ENCODE measurements around the gene ASTN2. TPM values are rescaled to one million over a fixed set of nuclear protein-coding genes. Genes with fewer than 3 reads are reported as not detected.
"Not testable (repeated sequence)": the region's sequence is repeated elsewhere in the genome, so short reads cannot be mapped to it uniquely, and the experiment has no call there.

The ASTN2 gene
- total RNA-seq, 4 donors from 2014 or later, result 3.0 to 7.0 (median 5.2) TPM

DNA sequence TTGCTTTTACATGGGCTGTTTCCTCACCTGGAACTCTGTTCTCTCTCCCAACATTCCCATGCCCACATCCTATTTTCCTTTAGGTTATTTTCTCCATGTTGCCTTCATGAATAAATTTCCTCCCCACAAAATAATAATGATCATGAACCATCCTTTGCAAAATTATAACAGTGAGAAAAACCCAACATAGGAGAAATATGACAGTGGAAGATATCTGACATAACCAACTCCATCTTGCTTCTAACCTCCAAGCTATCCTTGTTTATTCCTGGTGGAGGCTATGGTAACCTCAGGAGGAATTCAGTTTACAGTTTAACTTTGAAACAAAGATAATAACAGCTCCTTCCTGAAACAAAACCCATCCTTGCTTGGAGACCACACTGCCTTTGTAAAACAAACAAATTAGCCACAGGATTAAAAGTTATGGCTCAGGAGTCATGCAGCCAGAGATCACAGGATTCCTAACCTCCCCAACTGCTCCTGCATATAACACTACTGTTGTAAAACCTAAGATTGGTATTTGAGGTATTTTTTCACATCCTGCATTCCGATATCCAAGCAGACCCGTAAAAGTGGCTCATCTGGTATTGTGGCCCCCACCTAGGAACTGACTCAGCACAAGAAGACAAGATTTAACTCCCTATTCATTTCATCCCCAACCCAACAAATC is 515.4 kb downstream of the ASTN2 start:
- intact Hi-C loops (cut with DNase I; ENCODE audit: low total_unique reads), result no loop called here

DNA sequence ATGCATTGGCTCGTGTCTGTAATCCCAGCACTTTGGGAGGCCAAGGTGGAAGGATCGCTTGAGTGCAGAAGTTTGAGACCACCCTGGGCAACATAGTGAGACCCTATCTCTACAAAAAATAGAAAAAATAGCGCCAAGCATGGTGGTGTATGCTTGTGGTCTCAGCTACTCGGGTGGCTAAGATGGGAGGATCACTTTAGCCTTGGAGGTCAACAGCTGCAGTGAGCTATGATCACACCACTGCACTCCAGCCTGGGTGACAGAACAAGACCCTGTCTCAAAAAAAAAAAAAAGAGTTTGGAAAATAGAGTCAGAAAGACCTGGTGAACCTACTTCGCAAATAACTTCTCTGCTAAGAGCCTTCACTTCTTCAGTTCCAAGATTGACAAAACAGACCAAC is 516.7 kb downstream of the ASTN2 start:
- WGBS, 2 donors (ENCODE audit: low coverage in 1 of 2), result 78 to 93% methylated on average over 3 to 5 of the region's 5 CpGs
- H3K27ac ChIP-seq; H3K36me3 ChIP-seq; intact Hi-C loops (cut with DNase I; ENCODE audit: low total_unique reads); H3K27me3 ChIP-seq; H3K9me3 ChIP-seq; H3K4me1 ChIP-seq; H3K4me3 ChIP-seq; in situ Hi-C loops (cut with MboI; ENCODE audit: low pct_ligation_motif_present in 1 of 4, low pct_unique_long_range_greater_than_20kb in 1 of 4, low sequenced_read_pairs in 3 of 4); DNase-seq: not testable (repeated sequence)

More for the DNA sequence above, 515.4 kb downstream of the ASTN2 start:
- H3K9me3 ChIP-seq, result no peaks in the 10 kb centered on the region
- H3K36me3 ChIP-seq, result no peaks in the 10 kb centered on the region
- 14 to 27% methylated on average over 2 of the region's 2 CpGs for WGBS, 2 donors (ENCODE audit: low coverage in 1 of 2)
- TF ChIP-seq, protein P1, sequence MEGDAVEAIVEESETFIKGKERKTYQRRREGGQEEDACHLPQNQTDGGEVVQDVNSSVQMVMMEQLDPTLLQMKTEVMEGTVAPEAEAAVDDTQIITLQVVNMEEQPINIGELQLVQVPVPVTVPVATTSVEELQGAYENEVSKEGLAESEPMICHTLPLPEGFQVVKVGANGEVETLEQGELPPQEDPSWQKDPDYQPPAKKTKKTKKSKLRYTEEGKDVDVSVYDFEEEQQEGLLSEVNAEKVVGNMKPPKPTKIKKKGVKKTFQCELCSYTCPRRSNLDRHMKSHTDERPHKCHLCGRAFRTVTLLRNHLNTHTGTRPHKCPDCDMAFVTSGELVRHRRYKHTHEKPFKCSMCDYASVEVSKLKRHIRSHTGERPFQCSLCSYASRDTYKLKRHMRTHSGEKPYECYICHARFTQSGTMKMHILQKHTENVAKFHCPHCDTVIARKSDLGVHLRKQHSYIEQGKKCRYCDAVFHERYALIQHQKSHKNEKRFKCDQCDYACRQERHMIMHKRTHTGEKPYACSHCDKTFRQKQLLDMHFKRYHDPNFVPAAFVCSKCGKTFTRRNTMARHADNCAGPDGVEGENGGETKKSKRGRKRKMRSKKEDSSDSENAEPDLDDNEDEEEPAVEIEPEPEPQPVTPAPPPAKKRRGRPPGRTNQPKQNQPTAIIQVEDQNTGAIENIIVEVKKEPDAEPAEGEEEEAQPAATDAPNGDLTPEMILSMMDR (IDR thresholded peaks at IDR 0.05), result no peak
- TF ChIP-seq POLR2A (IDR thresholded peaks at IDR 0.05) (no peak), POLR2AphosphoS5 (IDR thresholded peaks at IDR 0.05) (no peak), EP300 (IDR thresholded peaks at IDR 0.05; ENCODE audit: low read depth) (no peak)
- no peak overlapping the region for H3K4me3 ChIP-seq
- in situ Hi-C loops (cut with MboI; ENCODE audit: low pct_ligation_motif_present in 1 of 4, low pct_unique_long_range_greater_than_20kb in 1 of 4, low sequenced_read_pairs in 3 of 4), result no loop called here
- H3K27me3 ChIP-seq, result no peaks in the 10 kb centered on the region
- H3K4me1 ChIP-seq, result no peaks in the 10 kb centered on the region
- no peak for DNase-seq
- no peak overlapping the region for H3K27ac ChIP-seq

DNA sequence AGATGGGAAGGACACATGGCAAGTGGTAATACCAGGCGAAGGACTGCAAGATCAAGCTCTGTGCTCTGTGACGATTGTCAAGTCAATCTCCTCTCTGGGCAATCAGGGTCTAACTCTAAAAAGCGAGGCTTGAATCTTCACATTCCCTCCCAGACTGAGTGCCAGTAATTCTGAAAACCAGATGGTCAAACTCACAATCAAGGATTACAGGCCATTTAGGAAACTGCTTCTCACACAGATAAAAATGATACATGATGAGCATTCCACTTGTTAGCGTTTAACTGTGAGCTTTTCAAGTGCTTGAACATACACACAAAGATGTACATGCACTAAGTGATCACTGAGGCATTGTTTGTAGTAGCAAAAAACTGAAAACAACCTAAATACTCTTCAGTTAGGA is 517.7 kb downstream of the ASTN2 start:
- Histone ChIP-seq H3K9me3 (no peaks in the 10 kb centered on the region), H3K4me1 (no peaks in the 10 kb centered on the region), H3K27me3 (no peaks in the 10 kb centered on the region), H3K4me3 (no peak overlapping the region), H3K36me3 (no peaks in the 10 kb centered on the region), H3K27ac (no peak overlapping the region)
- in situ Hi-C loops (cut with MboI; ENCODE audit: low pct_ligation_motif_present in 1 of 4, low pct_unique_long_range_greater_than_20kb in 1 of 4, low sequenced_read_pairs in 3 of 4), result no loop called here
- no peak for DNase-seq
- intact Hi-C loops (cut with DNase I; ENCODE audit: low total_unique reads), result no loop called here
- WGBS, 2 donors (ENCODE audit: low coverage in 1 of 2), result 41 to 73% methylated on average over 3 to 4 of the region's 4 CpGs
- TF ChIP-seq POLR2AphosphoS5 (IDR thresholded peaks at IDR 0.05), result no peak
- TF ChIP-seq, protein P1 (IDR thresholded peaks at IDR 0.05), result no peak
- no peak for TF ChIP-seq EP300 (IDR thresholded peaks at IDR 0.05; ENCODE audit: low read depth)
- no peak for TF ChIP-seq POLR2A (IDR thresholded peaks at IDR 0.05)

DNA sequence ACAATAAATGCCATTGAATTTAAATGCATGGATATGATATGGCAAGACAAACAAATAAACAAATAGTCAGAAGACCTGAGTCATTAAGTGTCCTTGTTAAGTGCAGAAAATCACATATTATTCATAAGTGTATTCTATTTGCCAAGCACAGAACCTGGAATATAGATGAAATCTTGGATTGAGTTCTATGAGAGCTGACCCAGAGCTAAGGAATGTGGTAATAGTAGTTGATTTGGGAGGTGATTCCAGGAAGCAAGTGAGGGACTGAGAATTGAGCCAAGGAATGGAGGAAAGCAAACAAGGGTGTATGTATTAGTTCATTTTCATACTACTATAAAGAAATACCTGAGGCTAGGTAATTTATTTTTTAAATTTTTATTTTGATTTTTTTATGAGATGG is 518.9 kb downstream of the ASTN2 start:
- no peaks in the 10 kb centered on the region for H3K36me3 ChIP-seq
- no peak overlapping the region for H3K4me3 ChIP-seq
- intact Hi-C loops (cut with DNase I; ENCODE audit: low total_unique reads), result no loop called here
- H3K9me3 ChIP-seq, result no peaks in the 10 kb centered on the region
- H3K27ac ChIP-seq, result no peak overlapping the region
- TF ChIP-seq POLR2AphosphoS5 (IDR thresholded peaks at IDR 0.05) (no peak), POLR2A (IDR thresholded peaks at IDR 0.05) (no peak), EP300 (IDR thresholded peaks at IDR 0.05; ENCODE audit: low read depth) (no peak)
- TF ChIP-seq, protein P1 (IDR thresholded peaks at IDR 0.05), result no peak
- no peaks in the 10 kb centered on the region for H3K4me1 ChIP-seq
- DNase-seq, result no peak
- H3K27me3 ChIP-seq, result no peaks in the 10 kb centered on the region
- in situ Hi-C loops (cut with MboI; ENCODE audit: low pct_ligation_motif_present in 1 of 4, low pct_unique_long_range_greater_than_20kb in 1 of 4, low sequenced_read_pairs in 3 of 4), result no loop called here

DNA sequence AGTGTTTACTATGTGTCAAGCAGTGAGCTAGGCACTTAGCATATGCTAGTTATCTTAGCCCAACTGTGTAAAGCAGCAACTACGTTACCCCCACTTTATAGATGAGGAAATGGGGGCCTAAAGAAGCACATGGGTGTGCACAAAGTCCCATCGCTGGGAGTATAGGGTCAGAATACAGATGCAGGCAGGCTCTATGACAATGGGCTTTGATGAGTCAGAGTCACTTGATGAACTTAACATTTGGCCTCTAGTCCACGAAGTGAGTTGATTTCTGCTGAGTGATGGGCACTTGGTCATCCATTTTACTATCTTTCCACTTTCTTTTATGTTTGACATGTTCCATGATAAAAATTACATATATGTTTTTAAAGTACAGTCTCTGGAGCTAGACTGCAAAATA is 523.4 kb downstream of the ASTN2 start:
- intact Hi-C loops (cut with DNase I; ENCODE audit: low total_unique reads) (no loop called here), in situ Hi-C loops (cut with MboI; ENCODE audit: low pct_ligation_motif_present in 1 of 4, low pct_unique_long_range_greater_than_20kb in 1 of 4, low sequenced_read_pairs in 3 of 4) (no loop called here)
- TF ChIP-seq POLR2A (IDR thresholded peaks at IDR 0.05), result no peak
- no peak for TF ChIP-seq POLR2AphosphoS5 (IDR thresholded peaks at IDR 0.05)
- TF ChIP-seq, protein P1 (IDR thresholded peaks at IDR 0.05), result no peak
- no peak for TF ChIP-seq EP300 (IDR thresholded peaks at IDR 0.05; ENCODE audit: low read depth)
- no peaks in the 10 kb centered on the region for H3K4me1 ChIP-seq
- no peak overlapping the region for H3K4me3 ChIP-seq
- WGBS, 2 donors (ENCODE audit: low coverage in 1 of 2), result 52 to 53% methylated on average over 3 of the region's 3 CpGs
- H3K36me3 ChIP-seq, result no peaks in the 10 kb centered on the region
- DNase-seq, result no peak
- H3K27ac ChIP-seq, result no peak overlapping the region
- no peaks in the 10 kb centered on the region for H3K27me3 ChIP-seq
- H3K9me3 ChIP-seq, result no peaks in the 10 kb centered on the region

DNA sequence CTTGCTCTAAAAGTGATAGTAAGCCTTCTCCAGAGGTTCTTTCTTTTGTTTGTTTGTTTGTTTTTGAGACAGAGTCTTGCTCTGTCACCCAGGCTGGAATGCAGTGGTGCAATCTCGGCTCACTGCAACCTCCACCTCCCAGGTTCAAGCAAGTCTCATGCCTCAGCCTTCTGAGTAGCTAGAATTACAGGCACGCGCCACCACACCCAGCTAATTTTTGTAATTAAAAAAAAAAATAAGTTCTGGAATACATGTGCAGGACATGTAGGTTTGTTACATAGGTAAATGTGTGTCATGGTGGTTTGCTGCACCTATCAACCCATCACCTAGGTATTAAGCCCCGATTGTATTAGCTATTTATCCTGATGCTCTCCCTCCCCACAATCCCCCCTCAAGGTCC is 526.4 kb downstream of the ASTN2 start:
- H3K27me3 ChIP-seq; intact Hi-C loops (cut with DNase I; ENCODE audit: low total_unique reads); H3K27ac ChIP-seq; in situ Hi-C loops (cut with MboI; ENCODE audit: low pct_ligation_motif_present in 1 of 4, low pct_unique_long_range_greater_than_20kb in 1 of 4, low sequenced_read_pairs in 3 of 4); DNase-seq; H3K9me3 ChIP-seq; H3K4me1 ChIP-seq; H3K36me3 ChIP-seq; H3K4me3 ChIP-seq: not testable (repeated sequence)
- WGBS, 2 donors (ENCODE audit: low coverage in 1 of 2), result 81 to 100% methylated on average over 1 to 4 of the region's 4 CpGs

Data from transverse colon (tissue), 4 donors.